ENCODE measurements around the gene TYMS. TPM values are rescaled to one million over a fixed set of nuclear protein-coding genes. Genes with fewer than 3 reads are reported as not detected.

TYMS gene
- polyA plus RNA-seq, 3 donors = not detected

- Mint-ChIP-seq H3K4me1 (no peaks in the 10 kb centered on the region), H3K27me3 (ENCODE audit: low read depth in 3 of 3) (no peaks in the 10 kb centered on the region), H3K9me3 (no peaks in the 10 kb centered on the region), H3K36me3 (peaks cover 52 to 59% of the 10 kb centered on the region in 2 donors), H3K4me3 (no peak overlapping the region), H3K27ac (peak overlapping the region in 3 of 7 donors; percentile 7 to 69 (median 37))
- H3K9ac ChIP-seq (ENCODE audit: insufficient read depth, low read length, poor library complexity, severe bottlenecking) = no peak overlapping the region
- no peaks in the 10 kb centered on the region for H3K4me1 ChIP-seq (ENCODE audit: control insufficient read depth in 1 of 2, insufficient read depth in 2 of 2, low read length in 2 of 2)
- intact Hi-C loops (cut with micrococcal nuclease) = no loop called here
- H2AFZ ChIP-seq (ENCODE audit: insufficient read depth, low read depth, low read length, poor library complexity, severe bottlenecking) = no peak overlapping the region
- no peak overlapping the region for H3K27ac ChIP-seq (ENCODE audit: low read depth in 1 of 2, low read length in 2 of 2)
- H3K4me3 ChIP-seq (replicated peaks in 1 of 3; ENCODE audit: low read depth in 2 of 3, low read length in 3 of 3) = no peak overlapping the region
- no peak for DNase-seq
- 94% methylated on average over 3 of the region's 5 CpGs for WGBS (ENCODE audit: insufficient coverage)
- H3K27me3 ChIP-seq (ENCODE audit: control insufficient read depth in 2 of 2, insufficient read depth in 2 of 2, low read length in 2 of 2) = no peaks in the 10 kb centered on the region
- H3K36me3 ChIP-seq (replicated peaks in 1 of 2; ENCODE audit: control insufficient read depth in 1 of 2, insufficient read depth in 2 of 2, low read length in 2 of 2) = peaks cover 17 to 67% of the 10 kb centered on the region in 2 donors
- no peaks in the 10 kb centered on the region for H3K9me3 ChIP-seq (replicated peaks in 1 of 2; ENCODE audit: control insufficient read depth in 1 of 2, insufficient read depth in 1 of 2, low read length in 2 of 2)
- H3K4me2 ChIP-seq (replicated peaks; ENCODE audit: extremely low read depth, low read length, poor library complexity, severe bottlenecking) = no peak overlapping the region
- TF ChIP-seq, protein P1, sequence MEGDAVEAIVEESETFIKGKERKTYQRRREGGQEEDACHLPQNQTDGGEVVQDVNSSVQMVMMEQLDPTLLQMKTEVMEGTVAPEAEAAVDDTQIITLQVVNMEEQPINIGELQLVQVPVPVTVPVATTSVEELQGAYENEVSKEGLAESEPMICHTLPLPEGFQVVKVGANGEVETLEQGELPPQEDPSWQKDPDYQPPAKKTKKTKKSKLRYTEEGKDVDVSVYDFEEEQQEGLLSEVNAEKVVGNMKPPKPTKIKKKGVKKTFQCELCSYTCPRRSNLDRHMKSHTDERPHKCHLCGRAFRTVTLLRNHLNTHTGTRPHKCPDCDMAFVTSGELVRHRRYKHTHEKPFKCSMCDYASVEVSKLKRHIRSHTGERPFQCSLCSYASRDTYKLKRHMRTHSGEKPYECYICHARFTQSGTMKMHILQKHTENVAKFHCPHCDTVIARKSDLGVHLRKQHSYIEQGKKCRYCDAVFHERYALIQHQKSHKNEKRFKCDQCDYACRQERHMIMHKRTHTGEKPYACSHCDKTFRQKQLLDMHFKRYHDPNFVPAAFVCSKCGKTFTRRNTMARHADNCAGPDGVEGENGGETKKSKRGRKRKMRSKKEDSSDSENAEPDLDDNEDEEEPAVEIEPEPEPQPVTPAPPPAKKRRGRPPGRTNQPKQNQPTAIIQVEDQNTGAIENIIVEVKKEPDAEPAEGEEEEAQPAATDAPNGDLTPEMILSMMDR (IDR thresholded peaks at IDR 0.05) = no peak
- no peaks in the 10 kb centered on the region for H3K79me2 ChIP-seq (ENCODE audit: insufficient read depth, low read length)
- no peaks in the 10 kb centered on the region for H4K20me1 ChIP-seq (ENCODE audit: insufficient read depth, low read length)
Observed at GRCh38 chr18:676069-676468, 18.6 kb downstream of the TYMS start.

DNA sequence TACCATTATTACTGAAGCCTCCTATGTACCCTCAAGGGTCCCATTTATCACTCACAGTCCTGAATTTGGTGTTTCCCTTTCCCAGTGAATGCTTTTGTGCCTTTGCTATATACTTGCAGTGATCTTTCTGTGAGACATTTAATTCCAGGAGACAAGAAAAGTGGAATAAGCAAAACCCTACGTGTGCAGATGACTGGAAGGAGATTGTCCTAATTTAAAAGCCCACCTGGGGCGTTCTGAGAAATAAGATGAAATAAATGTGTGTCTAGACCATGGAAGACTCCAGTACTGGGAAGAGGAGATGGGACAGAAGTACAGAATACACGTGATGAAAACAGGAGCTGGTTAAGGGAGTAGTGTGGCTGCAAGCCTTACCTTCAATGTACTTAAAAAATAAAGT is 19.3 kb downstream of the TYMS start:
- no peak overlapping the region for H3K9ac ChIP-seq (ENCODE audit: insufficient read depth, low read length, poor library complexity, severe bottlenecking)
- TF ChIP-seq, protein P1 (IDR thresholded peaks at IDR 0.05) = no peak
- intact Hi-C loops (cut with micrococcal nuclease) = no loop called here
- peaks cover 17 to 64% of the 10 kb centered on the region in 2 donors for H3K36me3 ChIP-seq (replicated peaks in 1 of 2; ENCODE audit: control insufficient read depth in 1 of 2, insufficient read depth in 2 of 2, low read length in 2 of 2)
- no peaks in the 10 kb centered on the region for H3K27me3 ChIP-seq (ENCODE audit: control insufficient read depth in 2 of 2, insufficient read depth in 2 of 2, low read length in 2 of 2)
- no peak overlapping the region for H2AFZ ChIP-seq (ENCODE audit: insufficient read depth, low read depth, low read length, poor library complexity, severe bottlenecking)
- no peaks in the 10 kb centered on the region for H4K20me1 ChIP-seq (ENCODE audit: insufficient read depth, low read length)
- no peaks in the 10 kb centered on the region for H3K9me3 Mint-ChIP-seq
- no peaks in the 10 kb centered on the region for H3K9me3 ChIP-seq (replicated peaks in 1 of 2; ENCODE audit: control insufficient read depth in 1 of 2, insufficient read depth in 1 of 2, low read length in 2 of 2)
- H3K27ac Mint-ChIP-seq = no peak overlapping the region
- H3K4me1 Mint-ChIP-seq = no peaks in the 10 kb centered on the region
- H3K4me3 ChIP-seq (replicated peaks in 1 of 3; ENCODE audit: low read depth in 2 of 3, low read length in 3 of 3) = no peak overlapping the region
- no peak overlapping the region for H3K27ac ChIP-seq (ENCODE audit: low read depth in 1 of 2, low read length in 2 of 2)
- no peaks in the 10 kb centered on the region for H3K79me2 ChIP-seq (ENCODE audit: insufficient read depth, low read length)
- no peak overlapping the region for H3K4me3 Mint-ChIP-seq
- 100% methylated on average over 2 of the region's 3 CpGs for WGBS (ENCODE audit: insufficient coverage)
- H3K4me1 ChIP-seq (ENCODE audit: control insufficient read depth in 1 of 2, insufficient read depth in 2 of 2, low read length in 2 of 2) = no peaks in the 10 kb centered on the region
- peaks cover 48 to 57% of the 10 kb centered on the region in 2 donors for H3K36me3 Mint-ChIP-seq
- no peak overlapping the region for H3K4me2 ChIP-seq (replicated peaks; ENCODE audit: extremely low read depth, low read length, poor library complexity, severe bottlenecking)
- no peaks in the 10 kb centered on the region for H3K27me3 Mint-ChIP-seq (ENCODE audit: low read depth in 3 of 3)
- no peak for DNase-seq
